GM06990 (cell line): ENCODE measurements around the gene NUP153.
"Not testable (repeated sequence)": the region's sequence is repeated elsewhere in the genome, so short reads cannot be mapped to it uniquely, and the experiment has no call there.

Experiments
- DNase-seq: peaks from one replicate; pipeline ENCODE4 v3.0.0-alpha.2; 2011; ENCODE audit not compliant: insufficient read length; ENCODE audit errors: extremely low read depth
- H3K27me3 ChIP-seq: replicated peaks from 2 replicates; pipeline ENCODE4 v1.6.0; 2011; ENCODE audit warnings: low read length; ENCODE audit not compliant: control insufficient read depth, insufficient read depth
- H3K36me3 ChIP-seq: 2 replicates; pipeline ENCODE4 v1.5.1; 2011; ENCODE audit warnings: low read length; ENCODE audit not compliant: control insufficient read depth, insufficient read depth
- H3K4me3 ChIP-seq: replicated peaks from 2 replicates; pipeline ENCODE4 v1.5.1; 2011; ENCODE audit warnings: low read depth, mild to moderate bottlenecking, control low read depth, low read length
- TF ChIP-seq, protein P1 (sequence below): IDR thresholded peaks from 2 replicates; pipeline ENCODE4 v1.5.1; 2011; ENCODE audit warnings: low read length, control low read depth, mild to moderate bottlenecking, inconsistent platforms; ENCODE audit not compliant: insufficient read depth, poor library complexity, severe bottlenecking

NUP153 gene

DNA sequence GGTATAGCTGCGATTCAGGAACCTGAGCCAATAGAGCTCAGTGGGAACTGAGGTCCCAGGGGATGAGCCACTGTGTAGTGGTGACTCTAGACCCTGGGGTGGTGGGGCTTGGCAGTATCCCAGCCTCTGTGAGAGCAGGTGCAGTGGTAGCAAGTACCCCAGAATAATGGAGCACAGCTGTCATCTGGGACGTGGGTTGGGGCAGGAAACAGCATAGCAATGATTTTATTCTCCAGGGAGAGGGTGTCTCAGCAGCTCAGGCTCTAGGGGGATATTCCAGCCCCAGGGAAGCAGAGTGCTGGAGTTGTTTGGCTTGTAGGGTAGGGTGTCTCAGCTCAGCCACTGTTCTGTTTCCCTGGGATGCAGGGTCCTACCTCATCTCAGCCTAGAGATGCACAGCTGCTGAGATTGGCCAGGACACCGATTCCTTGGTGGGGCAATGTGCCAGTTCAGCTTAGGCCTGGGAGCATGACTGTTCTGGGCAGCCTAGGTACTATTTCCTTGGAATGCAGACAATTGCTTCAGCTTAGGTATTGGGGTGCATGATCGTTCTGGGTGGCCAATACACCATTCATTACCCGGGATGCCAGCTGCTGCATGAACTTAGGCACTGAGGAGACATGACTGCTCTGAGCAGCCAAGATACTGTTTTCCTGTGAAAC, 34.0 kb upstream of the NUP153 start:
- no peaks in the 10 kb centered on the region for H3K36me3 ChIP-seq
- no peaks in the 10 kb centered on the region for H3K27me3 ChIP-seq
- no peak overlapping the region for H3K4me3 ChIP-seq
- TF ChIP-seq, protein P1, sequence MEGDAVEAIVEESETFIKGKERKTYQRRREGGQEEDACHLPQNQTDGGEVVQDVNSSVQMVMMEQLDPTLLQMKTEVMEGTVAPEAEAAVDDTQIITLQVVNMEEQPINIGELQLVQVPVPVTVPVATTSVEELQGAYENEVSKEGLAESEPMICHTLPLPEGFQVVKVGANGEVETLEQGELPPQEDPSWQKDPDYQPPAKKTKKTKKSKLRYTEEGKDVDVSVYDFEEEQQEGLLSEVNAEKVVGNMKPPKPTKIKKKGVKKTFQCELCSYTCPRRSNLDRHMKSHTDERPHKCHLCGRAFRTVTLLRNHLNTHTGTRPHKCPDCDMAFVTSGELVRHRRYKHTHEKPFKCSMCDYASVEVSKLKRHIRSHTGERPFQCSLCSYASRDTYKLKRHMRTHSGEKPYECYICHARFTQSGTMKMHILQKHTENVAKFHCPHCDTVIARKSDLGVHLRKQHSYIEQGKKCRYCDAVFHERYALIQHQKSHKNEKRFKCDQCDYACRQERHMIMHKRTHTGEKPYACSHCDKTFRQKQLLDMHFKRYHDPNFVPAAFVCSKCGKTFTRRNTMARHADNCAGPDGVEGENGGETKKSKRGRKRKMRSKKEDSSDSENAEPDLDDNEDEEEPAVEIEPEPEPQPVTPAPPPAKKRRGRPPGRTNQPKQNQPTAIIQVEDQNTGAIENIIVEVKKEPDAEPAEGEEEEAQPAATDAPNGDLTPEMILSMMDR, result no peak
- no peak for DNase-seq

DNA sequence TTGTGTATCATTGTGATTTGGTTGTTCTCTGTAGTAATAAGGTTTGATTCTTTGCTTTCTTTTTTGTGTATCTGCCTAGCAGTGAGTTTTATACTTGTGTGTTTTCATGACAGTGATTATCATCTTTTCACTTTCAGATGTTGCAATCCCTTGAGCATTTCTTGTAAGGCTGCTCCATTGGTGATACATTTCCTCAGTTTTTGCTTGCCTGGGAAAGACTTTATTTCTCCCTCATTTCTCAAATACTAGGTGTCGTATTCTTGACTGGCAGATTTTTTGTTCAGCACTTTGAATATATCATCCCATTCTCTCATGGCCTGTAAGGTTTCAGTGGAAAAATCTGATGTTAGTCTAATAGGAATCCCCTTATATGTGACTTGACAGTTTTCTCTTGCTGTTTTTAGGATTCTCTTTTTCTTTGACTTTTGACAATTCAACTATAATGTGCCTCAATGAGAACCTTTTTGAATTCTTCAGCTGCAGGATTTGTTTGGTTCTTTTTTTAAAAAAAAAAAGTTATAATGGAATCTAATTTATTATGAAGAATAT, 31.1 kb upstream of the NUP153 start:
- no peaks in the 10 kb centered on the region for H3K27me3 ChIP-seq
- H3K4me3 ChIP-seq, result no peak overlapping the region
- DNase-seq, result no peak
- H3K36me3 ChIP-seq, result no peaks in the 10 kb centered on the region
- TF ChIP-seq, protein P1, result no peak

DNA sequence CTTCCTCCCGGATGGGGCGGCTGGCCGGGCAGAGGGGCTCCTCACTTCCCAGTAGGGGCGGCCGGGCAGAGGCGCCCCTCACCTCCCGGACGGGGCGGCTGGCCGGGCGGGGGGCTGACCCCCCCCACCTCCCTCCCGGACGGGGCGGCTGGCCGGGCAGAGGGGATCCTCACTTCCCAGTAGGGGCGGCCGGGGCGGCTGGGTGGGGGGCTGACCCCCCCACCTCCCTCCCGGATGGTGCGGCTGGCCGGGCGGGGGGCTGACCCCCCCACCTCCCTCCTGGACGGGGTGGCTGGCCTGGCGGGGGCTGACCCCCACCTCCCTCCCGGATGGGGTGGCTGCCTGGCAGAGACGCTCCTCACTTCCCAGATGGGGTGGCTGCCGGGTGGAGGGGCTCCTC, 28.6 kb upstream of the NUP153 start:
- DNase-seq, H3K36me3 ChIP-seq, H3K27me3 ChIP-seq, H3K4me3 ChIP-seq: not testable (repeated sequence)

DNA sequence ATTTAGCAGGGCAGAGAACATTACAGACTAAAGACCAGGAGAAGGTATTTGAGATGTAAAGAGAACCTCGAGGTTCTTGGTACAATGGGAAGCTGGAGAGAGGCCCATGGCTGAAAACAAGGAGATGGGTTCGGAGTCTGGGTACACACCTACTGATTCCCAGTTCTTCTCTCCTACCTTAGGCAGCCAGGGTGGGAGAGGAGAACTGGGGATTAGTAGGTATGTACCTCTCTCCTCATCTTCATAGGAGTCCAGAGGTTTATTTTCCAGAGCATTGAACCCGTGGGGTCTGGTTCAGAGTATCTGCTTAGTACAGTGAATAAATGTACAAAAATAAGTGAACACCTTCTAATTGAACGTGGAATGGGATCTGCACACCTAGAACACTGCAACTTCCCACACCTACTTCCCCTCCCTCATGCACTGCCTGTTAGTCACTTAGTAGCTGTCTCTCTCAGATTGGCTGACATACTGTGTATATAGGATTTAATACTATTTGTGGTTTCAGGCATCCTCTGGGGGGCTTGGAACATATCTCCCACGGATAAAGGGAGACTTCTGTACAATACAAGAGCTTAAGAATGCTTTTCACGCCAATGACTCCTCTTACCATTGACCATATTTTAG, 23.5 kb upstream of the NUP153 start:
- Histone ChIP-seq H3K4me3 (no peak overlapping the region), H3K36me3 (no peaks in the 10 kb centered on the region), H3K27me3 (no peaks in the 10 kb centered on the region)
- TF ChIP-seq, protein P1, result no peak
- no peak for DNase-seq

DNA sequence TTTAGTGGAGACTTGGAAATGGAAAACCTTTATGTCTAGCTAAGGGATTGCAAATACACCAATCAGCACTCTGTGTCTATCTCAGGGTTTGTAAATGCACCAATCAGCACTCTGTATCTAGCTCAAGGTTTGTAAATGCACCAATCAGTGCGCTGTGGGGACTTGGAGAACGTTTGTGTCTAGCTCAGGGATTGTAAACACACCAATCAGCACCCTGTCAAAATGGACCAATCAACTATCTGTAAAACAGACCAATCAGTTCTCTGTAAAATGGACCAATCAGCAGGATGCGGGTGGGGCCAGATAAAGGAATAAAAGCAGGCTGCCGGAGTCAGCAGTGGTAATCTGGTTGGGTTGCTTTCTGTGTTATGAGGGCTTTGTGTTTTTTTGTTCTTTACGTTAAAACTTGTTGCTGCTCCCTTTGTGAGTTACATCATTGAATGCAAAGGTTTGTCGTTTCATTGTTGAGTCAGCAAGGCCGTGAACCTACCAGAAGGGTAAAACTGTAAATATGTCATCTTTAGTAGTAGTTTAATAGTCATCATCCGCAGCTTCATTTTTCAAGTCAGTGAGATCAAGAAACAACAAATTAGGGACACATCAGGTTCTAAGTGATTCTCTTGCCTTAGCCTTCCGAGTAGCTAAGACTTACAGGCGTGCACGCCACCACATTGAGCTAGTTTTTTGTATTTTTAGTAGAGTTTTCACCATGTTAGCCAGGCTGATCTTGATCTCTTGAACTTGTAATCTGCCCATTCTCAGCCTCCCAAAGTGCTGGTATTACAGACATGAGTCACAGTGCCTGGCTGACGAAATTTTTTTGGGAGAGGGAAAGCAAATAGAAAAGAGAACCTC, 22.7 kb upstream of the NUP153 start:
- H3K36me3 ChIP-seq, result no peaks in the 10 kb centered on the region

More for the DNA sequence above, 22.7 kb upstream of the NUP153 start:
- H3K4me3 ChIP-seq, result no peak overlapping the region
- DNase-seq, result no peak
- no peaks in the 10 kb centered on the region for H3K27me3 ChIP-seq
- TF ChIP-seq, protein P1, result no peak
